GM23338 (cell line): Measurements from ENCODE around the gene BICDL1. TPM values are rescaled to one million over a fixed set of nuclear protein-coding genes. Genes with fewer than 3 reads are reported as not detected.

Experiments
- ATAC-seq: fragments of 200-7000 bp; cut with Tn5 transposase; 3 replicates; pipeline ENCODE4 v1.9.1; 2020
- DNase-seq: peaks from one replicate; pipeline ENCODE4 v3.0.0-alpha.2; 2015; ENCODE audit warnings: low spot score
- H2AFZ ChIP-seq: fragments of 200-600 bp; sonication (generic); 2 replicates; pipeline ENCODE4 v1.8.0; 2016; ENCODE audit warnings: antibody characterized with exemption, mild to moderate bottlenecking, moderate library complexity
- H3F3A ChIP-seq: fragments of 200-600 bp; sonication (generic); replicated peaks from 2 replicates; pipeline ENCODE4 v1.8.0; 2017; ENCODE audit warnings: antibody characterized with exemption, mixed run types, low read depth
- H3K27ac ChIP-seq: fragments of 200-600 bp; sonication (generic); 2 replicates; pipeline ENCODE4 v1.6.1; 2016; ENCODE audit warnings: low read depth
- H3K27me3 ChIP-seq: fragments of 200-600 bp; sonication (generic); 2 replicates; pipeline ENCODE4 v1.8.0; 2016; ENCODE audit warnings: mild to moderate bottlenecking, mixed run types, moderate library complexity; ENCODE audit not compliant: insufficient read depth
- H3K36me3 ChIP-seq: fragments of 200-600 bp; sonication (generic); 2 replicates; pipeline ENCODE4 v1.8.0; 2016; ENCODE audit warnings: mild to moderate bottlenecking; ENCODE audit not compliant: insufficient read depth
- H3K4me1 ChIP-seq: fragments of 200-600 bp; sonication (generic); 2 replicates; pipeline ENCODE4 v1.8.0; 2016; ENCODE audit warnings: mild to moderate bottlenecking, moderate library complexity; ENCODE audit not compliant: insufficient read depth
- H3K4me2 ChIP-seq: fragments of 200-600 bp; sonication (generic); 2 replicates; pipeline ENCODE4 v1.7.1; 2017; ENCODE audit warnings: mixed run types
- H3K4me3 ChIP-seq: fragments of 200-600 bp; sonication (generic); 2 replicates; pipeline ENCODE4 v1.6.1; 2016; ENCODE audit warnings: mixed run types
- H3K79me2 ChIP-seq: fragments of 200-600 bp; sonication (generic); replicated peaks from 2 replicates; pipeline ENCODE4 v1.8.0; 2017; ENCODE audit warnings: mild to moderate bottlenecking; ENCODE audit not compliant: insufficient read depth
- H3K9me2 ChIP-seq: fragments of 200-600 bp; sonication (generic); 2 replicates; pipeline ENCODE4 v1.8.0; 2017; ENCODE audit not compliant: insufficient read depth
- H4K20me1 ChIP-seq: fragments of 200-600 bp; sonication (generic); replicated peaks from 2 replicates; pipeline ENCODE4 v1.8.0; 2017; ENCODE audit warnings: mild to moderate bottlenecking; ENCODE audit not compliant: insufficient read depth
- H3K27ac Mint-ChIP-seq: 2 replicates; pipeline ENCODE4 v1.8.0; 2020; ENCODE audit warnings: inconsistent platforms, mild to moderate bottlenecking, moderate library complexity, mixed read lengths
- H3K27me3 Mint-ChIP-seq: 3 replicates; pipeline ENCODE4 v1.8.0; 2022; ENCODE audit warnings: low read depth, mild to moderate bottlenecking, moderate library complexity, mixed read lengths, inconsistent platforms; ENCODE audit not compliant: insufficient read depth, poor library complexity
- H3K36me3 Mint-ChIP-seq: 3 replicates; pipeline ENCODE4 v1.8.0; 2021; ENCODE audit warnings: low read depth, mild to moderate bottlenecking, inconsistent platforms, moderate library complexity, mixed read lengths
- H3K4me1 Mint-ChIP-seq: 3 replicates; pipeline ENCODE4 v1.8.0; 2020; ENCODE audit warnings: mild to moderate bottlenecking, inconsistent platforms, mixed read lengths
- H3K4me3 Mint-ChIP-seq: 3 replicates; pipeline ENCODE4 v1.8.0; 2021; ENCODE audit warnings: moderate library complexity, mild to moderate bottlenecking, inconsistent platforms, mixed read lengths
- H3K9me3 Mint-ChIP-seq: 3 replicates; pipeline ENCODE4 v1.8.0; 2020; ENCODE audit warnings: moderate library complexity, mild to moderate bottlenecking, inconsistent platforms, mixed read lengths
- CREB1 ChIP-seq: fragments of 250-450 bp; sonication (Bioruptor Pico); IDR thresholded peaks from 2 replicates; pipeline ENCODE4 v1.5.0; 2020; ENCODE audit warnings: low read depth, mild to moderate bottlenecking, moderate library complexity
- EZH2 ChIP-seq: fragments of 200-600 bp; sonication (generic); IDR thresholded peaks from one replicate; pipeline ENCODE4 v1.8.0; 2017; ENCODE audit warnings: antibody characterized with exemption, mild to moderate bottlenecking, low read depth; ENCODE audit not compliant: unreplicated experiment
- EZH2phosphoT487 ChIP-seq: fragments of 200-600 bp; sonication (generic); IDR thresholded peaks from one replicate; pipeline ENCODE4 v1.8.1; 2018; ENCODE audit warnings: antibody characterized with exemption; ENCODE audit not compliant: unreplicated experiment
- JUNB ChIP-seq: IDR thresholded peaks from one replicate; pipeline ENCODE4 v1.6.1; 2016; ENCODE audit warnings: antibody characterized with exemption; ENCODE audit not compliant: unreplicated experiment
- NANOG ChIP-seq: IDR thresholded peaks from 2 replicates; pipeline ENCODE4 v1.6.1; 2016; ENCODE audit warnings: antibody characterized with exemption, borderline replicate concordance
- POLR2AphosphoS5 ChIP-seq: IDR thresholded peaks from 2 replicates; pipeline ENCODE4 v1.6.1; 2016; ENCODE audit warnings: antibody characterized with exemption, low read depth
- STAT1 ChIP-seq: IDR thresholded peaks from one replicate; pipeline ENCODE4 v1.6.1; 2016; ENCODE audit warnings: antibody characterized with exemption; ENCODE audit not compliant: unreplicated experiment
- ZNF114 ChIP-seq: fragments of 250-450 bp; sonication (Bioruptor Pico); IDR thresholded peaks from 2 replicates; pipeline ENCODE4 v1.5.0; 2020; ENCODE audit warnings: mild to moderate bottlenecking, moderate library complexity
- ZNF331 ChIP-seq: fragments of 250-450 bp; sonication (Bioruptor Pico); IDR thresholded peaks from 2 replicates; pipeline ENCODE4 v1.5.0; 2020; ENCODE audit warnings: low read depth, mild to moderate bottlenecking, moderate library complexity
- polyA plus RNA-seq: library from polyadenylated mRNA; unstranded; fragments of >200 nt; fragmentation: Nextera tagmentation; extraction: Ambion mirVana; gene quantifications from 2 replicates; pipeline ENCODE4 v1.2.1, GENCODE V29; 2016
- total RNA-seq: library from RNA; depleted of rRNA; stranded (reverse); fragments of >200 nt; shearing (Covaris generic); gene quantifications from 2 replicates; pipeline ENCODE4 v1.2.3, GENCODE V29; 2014
- TF ChIP-seq, protein P1 (sequence below), 2 experiments: fragments of 200-600 bp in 1 of 2; sonication (generic) in 1 of 2; conservative IDR thresholded peaks; 2 replicates each; pipeline versions ENCODE4 v1.5.1 to v1.6.1; 2016 to 2017; ENCODE audit warnings: antibody characterized with exemption in 2 of 2, low read depth in 2 of 2, mild to moderate bottlenecking in 2 of 2, moderate library complexity in 1 of 2
- TF ChIP-seq, protein P2 (sequence below): IDR thresholded peaks from one replicate; pipeline ENCODE4 v1.6.1; 2018; ENCODE audit warnings: antibody characterized with exemption; ENCODE audit not compliant: unreplicated experiment
- TF ChIP-seq, protein P3 (sequence below): IDR thresholded peaks from 2 replicates; pipeline ENCODE4 v1.6.1; 2016; ENCODE audit warnings: antibody characterized with exemption
- TF ChIP-seq, protein P4 (sequence below): fragments of 250-450 bp; sonication (Bioruptor Pico); IDR thresholded peaks from 2 replicates; pipeline ENCODE4 v1.5.0; 2020; ENCODE audit warnings: mild to moderate bottlenecking, moderate library complexity

Gene BICDL1
- total and polyA plus RNA-seq, 2 experiments from 2014 or later, result 14.0 to 25.7 TPM

DNA sequence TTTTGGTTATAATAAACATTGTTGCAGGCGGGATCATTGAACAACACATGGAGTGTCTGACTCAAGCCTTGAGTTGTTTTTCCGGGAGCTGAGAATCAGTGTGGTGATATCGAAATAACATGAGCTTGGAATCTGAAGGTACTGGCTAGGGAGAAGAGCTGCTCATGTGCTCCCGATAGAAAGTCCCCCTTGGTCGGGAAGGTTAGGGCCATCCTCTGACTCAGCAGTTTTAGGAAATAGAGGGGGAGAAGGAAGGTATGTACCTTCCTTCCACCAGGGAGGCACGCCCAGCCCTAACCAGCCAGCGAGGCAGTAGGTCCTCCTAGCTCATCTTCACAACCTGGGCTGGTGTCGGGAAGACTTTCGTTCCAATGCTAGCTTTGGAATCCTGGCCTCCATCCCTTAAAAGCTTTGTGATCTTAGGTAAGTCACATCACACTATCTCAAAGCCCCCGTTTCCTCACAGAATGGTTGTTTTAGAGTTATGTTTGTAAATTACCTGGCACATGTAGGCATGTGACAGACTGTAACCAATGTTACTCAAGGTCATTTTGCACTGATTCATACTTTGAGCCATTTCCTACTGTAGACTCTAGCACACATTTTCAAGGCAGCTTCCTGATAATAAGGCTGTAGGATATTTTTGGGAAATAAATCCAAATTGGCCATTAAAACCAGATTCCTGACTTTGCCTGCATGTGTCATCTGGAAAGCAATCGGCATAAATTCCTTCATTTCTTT, 129.5 kb downstream of the BICDL1 start:
- Histone ChIP-seq H3K9me2 (no peaks in the 10 kb centered on the region), H3K27ac (peak overlapping the region; percentile 90), H2AFZ (no peak overlapping the region), H3K4me3 (peak overlapping the region; percentile 95), H3F3A (peaks cover 19% of the 10 kb centered on the region; the same call in 1 of the 2 replicates), H4K20me1 (no peaks in the 10 kb centered on the region; the same call in 1 of the 2 replicates), H3K27me3 (no peaks in the 10 kb centered on the region), H3K4me1 (peaks cover 19% of the 10 kb centered on the region), H3K36me3 (no peaks in the 10 kb centered on the region; the same call in 1 of the 2 replicates), H3K79me2 (peaks cover 41% of the 10 kb centered on the region), H3K4me2 (peak overlapping the region; percentile 100)
- ATAC-seq (peak; percentile 52), DNase-seq (peak; percentile 89)
- Mint-ChIP-seq H3K4me3 (peak overlapping the region; percentile 91), H3K4me1 (peaks cover 29% of the 10 kb centered on the region), H3K27me3 (peaks cover 11% of the 10 kb centered on the region), H3K36me3 (peaks cover 31% of the 10 kb centered on the region), H3K9me3 (no peaks in the 10 kb centered on the region), H3K27ac (peak overlapping the region; percentile 91)
- TF ChIP-seq CREB1 (CRISPR knock-in tag) (no peak), STAT1 (no peak), JUNB (no peak), ZNF114 (CRISPR knock-in tag) (no peak), POLR2AphosphoS5 (no peak; the same call in 1 of the 2 replicates), ZNF331 (no peak), EZH2phosphoT487 (no peak), EZH2 (no peak), NANOG (no peak)
- TF ChIP-seq, protein P1, sequence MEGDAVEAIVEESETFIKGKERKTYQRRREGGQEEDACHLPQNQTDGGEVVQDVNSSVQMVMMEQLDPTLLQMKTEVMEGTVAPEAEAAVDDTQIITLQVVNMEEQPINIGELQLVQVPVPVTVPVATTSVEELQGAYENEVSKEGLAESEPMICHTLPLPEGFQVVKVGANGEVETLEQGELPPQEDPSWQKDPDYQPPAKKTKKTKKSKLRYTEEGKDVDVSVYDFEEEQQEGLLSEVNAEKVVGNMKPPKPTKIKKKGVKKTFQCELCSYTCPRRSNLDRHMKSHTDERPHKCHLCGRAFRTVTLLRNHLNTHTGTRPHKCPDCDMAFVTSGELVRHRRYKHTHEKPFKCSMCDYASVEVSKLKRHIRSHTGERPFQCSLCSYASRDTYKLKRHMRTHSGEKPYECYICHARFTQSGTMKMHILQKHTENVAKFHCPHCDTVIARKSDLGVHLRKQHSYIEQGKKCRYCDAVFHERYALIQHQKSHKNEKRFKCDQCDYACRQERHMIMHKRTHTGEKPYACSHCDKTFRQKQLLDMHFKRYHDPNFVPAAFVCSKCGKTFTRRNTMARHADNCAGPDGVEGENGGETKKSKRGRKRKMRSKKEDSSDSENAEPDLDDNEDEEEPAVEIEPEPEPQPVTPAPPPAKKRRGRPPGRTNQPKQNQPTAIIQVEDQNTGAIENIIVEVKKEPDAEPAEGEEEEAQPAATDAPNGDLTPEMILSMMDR (conservative IDR thresholded peaks at IDR 0.05; ENCODE audit: low read depth in 2 of 2), result no peak
- TF ChIP-seq, protein P2, sequence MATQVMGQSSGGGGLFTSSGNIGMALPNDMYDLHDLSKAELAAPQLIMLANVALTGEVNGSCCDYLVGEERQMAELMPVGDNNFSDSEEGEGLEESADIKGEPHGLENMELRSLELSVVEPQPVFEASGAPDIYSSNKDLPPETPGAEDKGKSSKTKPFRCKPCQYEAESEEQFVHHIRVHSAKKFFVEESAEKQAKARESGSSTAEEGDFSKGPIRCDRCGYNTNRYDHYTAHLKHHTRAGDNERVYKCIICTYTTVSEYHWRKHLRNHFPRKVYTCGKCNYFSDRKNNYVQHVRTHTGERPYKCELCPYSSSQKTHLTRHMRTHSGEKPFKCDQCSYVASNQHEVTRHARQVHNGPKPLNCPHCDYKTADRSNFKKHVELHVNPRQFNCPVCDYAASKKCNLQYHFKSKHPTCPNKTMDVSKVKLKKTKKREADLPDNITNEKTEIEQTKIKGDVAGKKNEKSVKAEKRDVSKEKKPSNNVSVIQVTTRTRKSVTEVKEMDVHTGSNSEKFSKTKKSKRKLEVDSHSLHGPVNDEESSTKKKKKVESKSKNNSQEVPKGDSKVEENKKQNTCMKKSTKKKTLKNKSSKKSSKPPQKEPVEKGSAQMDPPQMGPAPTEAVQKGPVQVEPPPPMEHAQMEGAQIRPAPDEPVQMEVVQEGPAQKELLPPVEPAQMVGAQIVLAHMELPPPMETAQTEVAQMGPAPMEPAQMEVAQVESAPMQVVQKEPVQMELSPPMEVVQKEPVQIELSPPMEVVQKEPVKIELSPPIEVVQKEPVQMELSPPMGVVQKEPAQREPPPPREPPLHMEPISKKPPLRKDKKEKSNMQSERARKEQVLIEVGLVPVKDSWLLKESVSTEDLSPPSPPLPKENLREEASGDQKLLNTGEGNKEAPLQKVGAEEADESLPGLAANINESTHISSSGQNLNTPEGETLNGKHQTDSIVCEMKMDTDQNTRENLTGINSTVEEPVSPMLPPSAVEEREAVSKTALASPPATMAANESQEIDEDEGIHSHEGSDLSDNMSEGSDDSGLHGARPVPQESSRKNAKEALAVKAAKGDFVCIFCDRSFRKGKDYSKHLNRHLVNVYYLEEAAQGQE, result no peak
- TF ChIP-seq, protein P3, sequence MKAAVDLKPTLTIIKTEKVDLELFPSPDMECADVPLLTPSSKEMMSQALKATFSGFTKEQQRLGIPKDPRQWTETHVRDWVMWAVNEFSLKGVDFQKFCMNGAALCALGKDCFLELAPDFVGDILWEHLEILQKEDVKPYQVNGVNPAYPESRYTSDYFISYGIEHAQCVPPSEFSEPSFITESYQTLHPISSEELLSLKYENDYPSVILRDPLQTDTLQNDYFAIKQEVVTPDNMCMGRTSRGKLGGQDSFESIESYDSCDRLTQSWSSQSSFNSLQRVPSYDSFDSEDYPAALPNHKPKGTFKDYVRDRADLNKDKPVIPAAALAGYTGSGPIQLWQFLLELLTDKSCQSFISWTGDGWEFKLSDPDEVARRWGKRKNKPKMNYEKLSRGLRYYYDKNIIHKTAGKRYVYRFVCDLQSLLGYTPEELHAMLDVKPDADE, result no peak
- TF ChIP-seq, protein P4, sequence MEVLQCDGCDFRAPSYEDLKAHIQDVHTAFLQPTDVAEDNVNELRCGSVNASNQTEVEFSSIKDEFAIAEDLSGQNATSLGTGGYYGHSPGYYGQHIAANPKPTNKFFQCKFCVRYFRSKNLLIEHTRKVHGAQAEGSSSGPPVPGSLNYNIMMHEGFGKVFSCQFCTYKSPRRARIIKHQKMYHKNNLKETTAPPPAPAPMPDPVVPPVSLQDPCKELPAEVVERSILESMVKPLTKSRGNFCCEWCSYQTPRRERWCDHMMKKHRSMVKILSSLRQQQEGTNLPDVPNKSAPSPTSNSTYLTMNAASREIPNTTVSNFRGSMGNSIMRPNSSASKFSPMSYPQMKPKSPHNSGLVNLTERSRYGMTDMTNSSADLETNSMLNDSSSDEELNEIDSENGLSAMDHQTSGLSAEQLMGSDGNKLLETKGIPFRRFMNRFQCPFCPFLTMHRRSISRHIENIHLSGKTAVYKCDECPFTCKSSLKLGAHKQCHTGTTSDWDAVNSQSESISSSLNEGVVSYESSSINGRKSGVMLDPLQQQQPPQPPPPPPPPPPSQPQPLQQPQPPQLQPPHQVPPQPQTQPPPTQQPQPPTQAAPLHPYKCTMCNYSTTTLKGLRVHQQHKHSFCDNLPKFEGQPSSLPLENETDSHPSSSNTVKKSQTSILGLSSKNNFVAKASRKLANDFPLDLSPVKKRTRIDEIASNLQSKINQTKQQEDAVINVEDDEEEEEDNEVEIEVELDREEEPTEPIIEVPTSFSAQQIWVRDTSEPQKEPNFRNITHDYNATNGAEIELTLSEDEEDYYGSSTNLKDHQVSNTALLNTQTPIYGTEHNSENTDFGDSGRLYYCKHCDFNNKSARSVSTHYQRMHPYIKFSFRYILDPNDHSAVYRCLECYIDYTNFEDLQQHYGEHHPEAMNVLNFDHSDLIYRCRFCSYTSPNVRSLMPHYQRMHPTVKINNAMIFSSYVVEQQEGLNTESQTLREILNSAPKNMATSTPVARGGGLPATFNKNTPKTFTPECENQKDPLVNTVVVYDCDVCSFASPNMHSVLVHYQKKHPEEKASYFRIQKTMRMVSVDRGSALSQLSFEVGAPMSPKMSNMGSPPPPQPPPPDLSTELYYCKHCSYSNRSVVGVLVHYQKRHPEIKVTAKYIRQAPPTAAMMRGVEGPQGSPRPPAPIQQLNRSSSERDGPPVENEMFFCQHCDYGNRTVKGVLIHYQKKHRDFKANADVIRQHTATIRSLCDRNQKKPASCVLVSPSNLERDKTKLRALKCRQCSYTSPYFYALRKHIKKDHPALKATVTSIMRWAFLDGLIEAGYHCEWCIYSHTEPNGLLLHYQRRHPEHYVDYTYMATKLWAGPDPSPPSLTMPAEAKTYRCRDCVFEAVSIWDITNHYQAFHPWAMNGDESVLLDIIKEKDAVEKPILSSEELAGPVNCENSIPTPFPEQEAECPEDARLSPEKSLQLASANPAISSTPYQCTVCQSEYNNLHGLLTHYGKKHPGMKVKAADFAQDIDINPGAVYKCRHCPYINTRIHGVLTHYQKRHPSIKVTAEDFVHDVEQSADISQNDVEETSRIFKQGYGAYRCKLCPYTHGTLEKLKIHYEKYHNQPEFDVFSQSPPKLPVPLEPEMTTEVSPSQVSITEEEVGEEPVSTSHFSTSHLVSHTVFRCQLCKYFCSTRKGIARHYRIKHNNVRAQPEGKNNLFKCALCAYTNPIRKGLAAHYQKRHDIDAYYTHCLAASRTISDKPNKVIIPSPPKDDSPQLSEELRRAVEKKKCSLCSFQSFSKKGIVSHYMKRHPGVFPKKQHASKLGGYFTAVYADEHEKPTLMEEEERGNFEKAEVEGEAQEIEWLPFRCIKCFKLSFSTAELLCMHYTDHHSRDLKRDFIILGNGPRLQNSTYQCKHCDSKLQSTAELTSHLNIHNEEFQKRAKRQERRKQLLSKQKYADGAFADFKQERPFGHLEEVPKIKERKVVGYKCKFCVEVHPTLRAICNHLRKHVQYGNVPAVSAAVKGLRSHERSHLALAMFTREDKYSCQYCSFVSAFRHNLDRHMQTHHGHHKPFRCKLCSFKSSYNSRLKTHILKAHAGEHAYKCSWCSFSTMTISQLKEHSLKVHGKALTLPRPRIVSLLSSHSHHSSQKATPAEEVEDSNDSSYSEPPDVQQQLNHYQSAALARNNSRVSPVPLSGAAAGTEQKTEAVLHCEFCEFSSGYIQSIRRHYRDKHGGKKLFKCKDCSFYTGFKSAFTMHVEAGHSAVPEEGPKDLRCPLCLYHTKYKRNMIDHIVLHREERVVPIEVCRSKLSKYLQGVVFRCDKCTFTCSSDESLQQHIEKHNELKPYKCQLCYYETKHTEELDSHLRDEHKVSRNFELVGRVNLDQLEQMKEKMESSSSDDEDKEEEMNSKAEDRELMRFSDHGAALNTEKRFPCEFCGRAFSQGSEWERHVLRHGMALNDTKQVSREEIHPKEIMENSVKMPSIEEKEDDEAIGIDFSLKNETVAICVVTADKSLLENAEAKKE (CRISPR knock-in tag), result no peak
